SK-N-SH (cell line): ENCODE data around the gene TMEM150C. TPM values are rescaled to one million over a fixed set of nuclear protein-coding genes. Genes with fewer than 3 reads are reported as not detected.

Experiments used
- CTCF ChIA-PET: fragments of 300-600, 350-600 bp; formaldehyde crosslinking; extraction: SDS; loops from one replicate; lab custom pipeline; 2021; lab: Yijun Ruan, JAX
- POLR2A ChIA-PET: fragments of 350-600 bp; sonication (Branson Sonifier 250); formaldehyde crosslinking; extraction: SDS; loops from one replicate; lab custom pipeline; 2020; ENCODE audit warnings: antibody characterized with exemption, inconsistent platforms; lab: Yijun Ruan, JAX
- DNase-seq: peaks from one replicate; pipeline ENCODE4 v3.0.0; 2012
- H2AFZ ChIP-seq: fragments of 200-600 bp; sonication (generic); 2 replicates; pipeline ENCODE4 v1.8.1; 2016; ENCODE audit warnings: antibody characterized with exemption, mild to moderate bottlenecking, low read depth
- H3F3A ChIP-seq: fragments of 200-600 bp; sonication (generic); replicated peaks from 2 replicates; pipeline ENCODE3; 2016; ENCODE audit warnings: antibody characterized with exemption, mild to moderate bottlenecking; ENCODE audit not compliant: insufficient read depth
- H3K27ac ChIP-seq, 2 experiments: fragments of 200-500 bp in 1 of 2; fragments of 200-600 bp in 1 of 2; sonication (Bioruptor generic) in 1 of 2; sonication (generic), shearing (Covaris generic) in 1 of 2; 2 replicates each; pipeline versions ENCODE4 v1.5.1 to v1.6.1; 2014 to 2016; ENCODE audit warnings: low read depth in 2 of 2, inconsistent platforms in 1 of 2, low read length in 1 of 2, mild to moderate bottlenecking in 1 of 2, mixed read lengths in 1 of 2
- H3K27me3 ChIP-seq: fragments of 200-600 bp; sonication (generic), shearing (Covaris generic); 2 replicates; pipeline ENCODE4 v1.6.1; 2016; ENCODE audit warnings: mixed run types; ENCODE audit not compliant: insufficient read depth
- H3K36me3 ChIP-seq, 2 experiments: fragments of 200-500 bp in 1 of 2; fragments of 200-600 bp in 1 of 2; sonication (Bioruptor generic) in 1 of 2; sonication (generic) in 1 of 2; replicated peaks in 1 of 2; 2 replicates each; pipeline versions ENCODE3 to v1.5.1; 2014 to 2016; ENCODE audit warnings: low read length in 1 of 2, mild to moderate bottlenecking in 1 of 2; ENCODE audit not compliant: insufficient read depth in 2 of 2, control insufficient read depth in 1 of 2
- H3K4me1 ChIP-seq, 2 experiments: fragments of 200-500 bp in 1 of 2; fragments of 200-600 bp in 1 of 2; sonication (Bioruptor generic) in 1 of 2; sonication (generic), shearing (Covaris generic) in 1 of 2; 2 replicates each; pipeline versions ENCODE4 v1.5.1 to v1.6.1; 2014 to 2016; ENCODE audit warnings: low read depth in 1 of 2, low read length in 1 of 2, mixed run types in 1 of 2; ENCODE audit not compliant: insufficient read depth in 2 of 2, control insufficient read depth in 1 of 2
- H3K4me2 ChIP-seq: fragments of 200-600 bp; sonication (generic), shearing (Covaris generic); 2 replicates; pipeline ENCODE4 v1.6.1; 2017; ENCODE audit warnings: mixed run types
- H3K4me3 ChIP-seq, 2 experiments: fragments of 200-500 bp in 1 of 2; fragments of 200-600 bp in 1 of 2; sonication (Bioruptor generic) in 1 of 2; sonication (generic), shearing (Covaris generic) in 1 of 2; 2 replicates each; pipeline versions ENCODE4 v1.5.1 to v1.8.1; 2014 to 2016; ENCODE audit warnings: low read depth in 2 of 2, inconsistent platforms in 1 of 2, low read length in 1 of 2, mild to moderate bottlenecking in 1 of 2, mixed read lengths in 1 of 2, moderate library complexity in 1 of 2
- H3K79me2 ChIP-seq: fragments of 200-600 bp; sonication (generic); 2 replicates; pipeline ENCODE4 v1.8.1; 2017; ENCODE audit warnings: mild to moderate bottlenecking; ENCODE audit not compliant: insufficient read depth
- H3K9ac ChIP-seq: fragments of 200-600 bp; sonication (generic); 2 replicates; pipeline ENCODE4 v1.6.1; 2017; ENCODE audit warnings: mixed run types
- H3K9me2 ChIP-seq: fragments of 200-600 bp; sonication (generic); 2 replicates; pipeline ENCODE4 v1.6.1; 2017; ENCODE audit warnings: mixed run types
- H3K9me3 ChIP-seq: fragments of 200-600 bp; sonication (generic); 2 replicates; pipeline ENCODE4 v1.6.1; 2017; ENCODE audit warnings: mixed run types, mild to moderate bottlenecking, moderate library complexity
- H4K20me1 ChIP-seq: fragments of 200-600 bp; sonication (generic); 2 replicates; pipeline ENCODE4 v1.6.1; 2017; ENCODE audit warnings: mild to moderate bottlenecking, mixed run types; ENCODE audit not compliant: insufficient read depth
- FOSL2 ChIP-seq: IDR thresholded peaks from 2 replicates; pipeline ENCODE4 v1.4.0; 2012; ENCODE audit warnings: low read depth, mild to moderate bottlenecking, moderate library complexity, borderline replicate concordance
- FOXM1 ChIP-seq: IDR thresholded peaks from 2 replicates; pipeline ENCODE4 v1.4.0; 2012; ENCODE audit warnings: low read depth, mild to moderate bottlenecking
- GABPA ChIP-seq: IDR thresholded peaks from 2 replicates; pipeline ENCODE4 v1.4.0; 2012; ENCODE audit warnings: low read depth, mild to moderate bottlenecking
- JUND ChIP-seq: IDR thresholded peaks from 2 replicates; pipeline ENCODE4 v1.4.0; 2012
- MEF2A ChIP-seq: IDR thresholded peaks from 2 replicates; pipeline ENCODE4 v1.4.0; 2012; ENCODE audit warnings: low read depth, borderline replicate concordance
- MXI1 ChIP-seq: IDR thresholded peaks from 2 replicates; pipeline ENCODE4 v1.6.1; 2012; ENCODE audit warnings: mild to moderate bottlenecking, low read depth, low read length, improper control_type of control experiment
- NFIC ChIP-seq: IDR thresholded peaks from 2 replicates; pipeline ENCODE4 v1.4.0; 2012; ENCODE audit warnings: borderline replicate concordance
- NRF1 ChIP-seq: IDR thresholded peaks from 2 replicates; pipeline ENCODE4 v1.6.1; 2012; ENCODE audit warnings: low read depth, mild to moderate bottlenecking, low read length
- POLR2AphosphoS5 ChIP-seq: IDR thresholded peaks from 2 replicates; pipeline ENCODE4 v1.6.1; 2012; ENCODE audit warnings: low read depth, low read length
- RFX5 ChIP-seq: IDR thresholded peaks from 2 replicates; pipeline ENCODE4 v1.6.1; 2012; ENCODE audit warnings: mild to moderate bottlenecking, improper control_type of control experiment, low read length
- RXRA ChIP-seq: IDR thresholded peaks from 2 replicates; pipeline ENCODE4 v1.4.0; 2012; ENCODE audit warnings: low read depth, mild to moderate bottlenecking, borderline replicate concordance
- SMC3 ChIP-seq: IDR thresholded peaks from 2 replicates; pipeline ENCODE4 v1.6.1; 2012; ENCODE audit warnings: low read depth, low read length, improper control_type of control experiment
- TCF12 ChIP-seq: IDR thresholded peaks from 2 replicates; pipeline ENCODE4 v1.4.0; 2012
- YY1 ChIP-seq: IDR thresholded peaks from 2 replicates; pipeline ENCODE4 v1.4.0; 2012; ENCODE audit warnings: low read depth, mild to moderate bottlenecking
- WGBS: methylation state at CpG from one replicate; pipeline ENCODE4 v1.1.6; 2017; ENCODE audit warnings: low lambda C conversion rate; 5-methylcytosine and 5-hydroxymethylcytosine counted together
- polyA plus RNA-seq, 3 experiments: library from polyadenylated mRNA; depleted of rRNA; stranded (reverse); fragments of >200 nt; gene quantifications; 2 replicates each; pipeline ENCODE4 v1.2.3, GENCODE V29; 2012
- TF ChIP-seq, protein P1 (sequence below): IDR thresholded peaks from 2 replicates; pipeline ENCODE4; 2012
- TF ChIP-seq, protein P2 (sequence below): fragments of 200-600 bp; sonication (generic); IDR thresholded peaks from 2 replicates; pipeline ENCODE4 v1.6.1; 2017; ENCODE audit warnings: antibody characterized with exemption, mild to moderate bottlenecking, moderate library complexity
- TF ChIP-seq, protein P3 (sequence below): IDR thresholded peaks from 2 replicates; pipeline ENCODE4 v1.4.0; 2012; ENCODE audit warnings: low read depth, borderline replicate concordance
- TF ChIP-seq, protein P4 (sequence below): IDR thresholded peaks from 2 replicates; pipeline ENCODE4 v1.4.0; 2012; ENCODE audit warnings: low read depth, borderline replicate concordance
- TF ChIP-seq, protein P5 (sequence below): fragments of 150-350 bp; IDR thresholded peaks from 2 replicates; pipeline ENCODE4 v1.6.1; 2017; ENCODE audit warnings: antibody characterized with exemption, low read length, low read depth, borderline replicate concordance

The TMEM150C gene
- polyA plus RNA-seq, 1 of the 3 experiments (the other 2 are of a cell fraction), result 1.0 TPM

DNA sequence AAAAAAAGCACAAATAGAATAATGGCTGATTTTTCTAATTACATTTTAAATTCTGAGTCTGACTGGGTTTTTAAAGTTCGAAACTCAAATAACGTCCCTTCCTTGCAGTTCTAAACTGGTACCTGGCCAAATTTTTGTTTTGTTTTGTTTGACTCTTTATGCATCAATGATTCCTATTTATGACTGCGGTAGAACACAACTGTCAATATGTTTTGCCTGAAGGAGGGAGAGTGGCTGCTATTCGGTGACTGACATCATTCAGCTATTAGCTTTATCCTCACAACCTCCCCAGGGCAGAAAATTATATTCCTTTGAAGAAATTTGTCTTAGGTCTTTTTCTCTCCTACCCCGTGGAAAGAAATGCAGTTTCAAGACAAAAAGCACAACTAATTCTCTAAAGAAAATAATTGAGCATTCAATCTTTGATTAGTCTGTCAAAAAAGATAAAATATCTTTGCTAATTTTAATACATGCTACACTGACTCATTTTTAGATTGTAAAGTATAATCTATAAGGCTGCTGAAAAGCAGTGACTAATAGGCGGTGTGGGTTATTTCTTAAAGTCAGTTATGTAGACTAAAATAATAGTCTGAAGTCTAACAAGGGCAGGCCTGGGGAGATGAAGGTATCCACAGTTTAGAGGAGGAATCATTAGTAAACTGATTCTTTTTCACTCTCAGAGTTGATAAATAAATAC, 61.9 kb downstream of the TMEM150C start:
- H3K9ac ChIP-seq, result no peak overlapping the region
- TF ChIP-seq MEF2A, result no peak
- TF ChIP-seq RFX5, result no peak
- no peak for TF ChIP-seq POLR2AphosphoS5
- no peak for TF ChIP-seq NRF1
- TF ChIP-seq JUND, result no peak; the same call in 1 of the 2 replicates
- TF ChIP-seq, protein P1, sequence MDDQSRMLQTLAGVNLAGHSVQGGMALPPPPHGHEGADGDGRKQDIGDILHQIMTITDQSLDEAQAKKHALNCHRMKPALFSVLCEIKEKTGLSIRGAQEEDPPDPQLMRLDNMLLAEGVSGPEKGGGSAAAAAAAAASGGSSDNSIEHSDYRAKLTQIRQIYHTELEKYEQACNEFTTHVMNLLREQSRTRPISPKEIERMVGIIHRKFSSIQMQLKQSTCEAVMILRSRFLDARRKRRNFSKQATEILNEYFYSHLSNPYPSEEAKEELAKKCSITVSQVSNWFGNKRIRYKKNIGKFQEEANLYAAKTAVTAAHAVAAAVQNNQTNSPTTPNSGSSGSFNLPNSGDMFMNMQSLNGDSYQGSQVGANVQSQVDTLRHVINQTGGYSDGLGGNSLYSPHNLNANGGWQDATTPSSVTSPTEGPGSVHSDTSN, result no peak
- TF ChIP-seq SMC3, result no peak
- no peak for TF ChIP-seq RXRA
- no peak for TF ChIP-seq FOXM1
- TF ChIP-seq NFIC, result no peak
- TF ChIP-seq FOSL2, result no peak
- TF ChIP-seq, protein P2, sequence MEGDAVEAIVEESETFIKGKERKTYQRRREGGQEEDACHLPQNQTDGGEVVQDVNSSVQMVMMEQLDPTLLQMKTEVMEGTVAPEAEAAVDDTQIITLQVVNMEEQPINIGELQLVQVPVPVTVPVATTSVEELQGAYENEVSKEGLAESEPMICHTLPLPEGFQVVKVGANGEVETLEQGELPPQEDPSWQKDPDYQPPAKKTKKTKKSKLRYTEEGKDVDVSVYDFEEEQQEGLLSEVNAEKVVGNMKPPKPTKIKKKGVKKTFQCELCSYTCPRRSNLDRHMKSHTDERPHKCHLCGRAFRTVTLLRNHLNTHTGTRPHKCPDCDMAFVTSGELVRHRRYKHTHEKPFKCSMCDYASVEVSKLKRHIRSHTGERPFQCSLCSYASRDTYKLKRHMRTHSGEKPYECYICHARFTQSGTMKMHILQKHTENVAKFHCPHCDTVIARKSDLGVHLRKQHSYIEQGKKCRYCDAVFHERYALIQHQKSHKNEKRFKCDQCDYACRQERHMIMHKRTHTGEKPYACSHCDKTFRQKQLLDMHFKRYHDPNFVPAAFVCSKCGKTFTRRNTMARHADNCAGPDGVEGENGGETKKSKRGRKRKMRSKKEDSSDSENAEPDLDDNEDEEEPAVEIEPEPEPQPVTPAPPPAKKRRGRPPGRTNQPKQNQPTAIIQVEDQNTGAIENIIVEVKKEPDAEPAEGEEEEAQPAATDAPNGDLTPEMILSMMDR, result no peak
- TF ChIP-seq, protein P3, sequence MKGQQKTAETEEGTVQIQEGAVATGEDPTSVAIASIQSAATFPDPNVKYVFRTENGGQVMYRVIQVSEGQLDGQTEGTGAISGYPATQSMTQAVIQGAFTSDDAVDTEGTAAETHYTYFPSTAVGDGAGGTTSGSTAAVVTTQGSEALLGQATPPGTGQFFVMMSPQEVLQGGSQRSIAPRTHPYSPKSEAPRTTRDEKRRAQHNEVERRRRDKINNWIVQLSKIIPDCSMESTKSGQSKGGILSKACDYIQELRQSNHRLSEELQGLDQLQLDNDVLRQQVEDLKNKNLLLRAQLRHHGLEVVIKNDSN, result no peak
- TF ChIP-seq YY1, result no peak
- no peak for TF ChIP-seq MXI1
- no peak for TF ChIP-seq GABPA
- H3K4me2 ChIP-seq, result no peak overlapping the region

DNA sequence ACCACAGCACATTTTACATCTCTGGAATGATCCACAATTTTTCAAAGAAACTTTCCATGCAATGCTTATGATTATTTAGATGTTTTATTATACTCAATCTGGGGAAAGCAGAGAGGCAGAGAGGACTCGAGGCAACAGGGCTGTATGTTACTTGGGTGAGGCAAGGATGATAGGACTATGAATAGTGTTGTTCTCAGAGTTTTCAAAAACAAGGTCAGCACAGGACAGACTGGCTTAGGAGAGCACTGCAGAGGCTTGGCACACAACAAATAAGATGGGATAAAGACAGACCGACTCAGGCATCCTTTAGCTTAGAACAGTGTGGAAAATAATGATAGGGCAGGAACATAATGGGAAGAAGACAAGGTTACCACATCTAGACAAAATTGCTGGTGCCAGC, 65.4 kb downstream of the TMEM150C start:
- no peak for DNase-seq
- WGBS, result 68% methylated on average over 2 of the region's 2 CpGs
- POLR2A ChIA-PET, result no interaction called here
- H3K9me3 ChIP-seq, result no peaks in the 10 kb centered on the region
- H3K79me2 ChIP-seq, result no peaks in the 10 kb centered on the region
- H3K4me2 ChIP-seq, result no peak overlapping the region
- no peaks in the 10 kb centered on the region for H3K27me3 ChIP-seq
- H3K4me1 ChIP-seq, result peaks cover 0 to 6% of the 10 kb centered on the region in 2 experiments; a peak in 1 of 4 replicates
- no peaks in the 10 kb centered on the region for H3K9me2 ChIP-seq
- H3K9ac ChIP-seq, result no peak overlapping the region
- no peaks in the 10 kb centered on the region for H3K36me3 ChIP-seq
- no peak overlapping the region for H3K4me3 ChIP-seq
- CTCF ChIA-PET, result no interaction called here
- no peak overlapping the region for H2AFZ ChIP-seq
- H3F3A ChIP-seq, result peaks cover 7% of the 10 kb centered on the region
- H4K20me1 ChIP-seq, result no peaks in the 10 kb centered on the region
- no peak overlapping the region for H3K27ac ChIP-seq
- no peak for TF ChIP-seq RFX5
- no peak for TF ChIP-seq GABPA
- no peak for TF ChIP-seq FOSL2
- TF ChIP-seq TCF12, result no peak
- TF ChIP-seq, protein P4, sequence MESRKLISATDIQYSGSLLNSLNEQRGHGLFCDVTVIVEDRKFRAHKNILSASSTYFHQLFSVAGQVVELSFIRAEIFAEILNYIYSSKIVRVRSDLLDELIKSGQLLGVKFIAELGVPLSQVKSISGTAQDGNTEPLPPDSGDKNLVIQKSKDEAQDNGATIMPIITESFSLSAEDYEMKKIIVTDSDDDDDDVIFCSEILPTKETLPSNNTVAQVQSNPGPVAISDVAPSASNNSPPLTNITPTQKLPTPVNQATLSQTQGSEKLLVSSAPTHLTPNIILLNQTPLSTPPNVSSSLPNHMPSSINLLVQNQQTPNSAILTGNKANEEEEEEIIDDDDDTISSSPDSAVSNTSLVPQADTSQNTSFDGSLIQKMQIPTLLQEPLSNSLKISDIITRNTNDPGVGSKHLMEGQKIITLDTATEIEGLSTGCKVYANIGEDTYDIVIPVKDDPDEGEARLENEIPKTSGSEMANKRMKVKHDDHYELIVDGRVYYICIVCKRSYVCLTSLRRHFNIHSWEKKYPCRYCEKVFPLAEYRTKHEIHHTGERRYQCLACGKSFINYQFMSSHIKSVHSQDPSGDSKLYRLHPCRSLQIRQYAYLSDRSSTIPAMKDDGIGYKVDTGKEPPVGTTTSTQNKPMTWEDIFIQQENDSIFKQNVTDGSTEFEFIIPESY, result no peak
- no peak for TF ChIP-seq FOXM1
- TF ChIP-seq, protein P5, sequence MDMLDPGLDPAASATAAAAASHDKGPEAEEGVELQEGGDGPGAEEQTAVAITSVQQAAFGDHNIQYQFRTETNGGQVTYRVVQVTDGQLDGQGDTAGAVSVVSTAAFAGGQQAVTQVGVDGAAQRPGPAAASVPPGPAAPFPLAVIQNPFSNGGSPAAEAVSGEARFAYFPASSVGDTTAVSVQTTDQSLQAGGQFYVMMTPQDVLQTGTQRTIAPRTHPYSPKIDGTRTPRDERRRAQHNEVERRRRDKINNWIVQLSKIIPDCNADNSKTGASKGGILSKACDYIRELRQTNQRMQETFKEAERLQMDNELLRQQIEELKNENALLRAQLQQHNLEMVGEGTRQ, result no peak
- TF ChIP-seq POLR2AphosphoS5, result no peak
- no peak for TF ChIP-seq RXRA
- TF ChIP-seq, protein P2, result no peak

More for the DNA sequence above, 61.9 kb downstream of the TMEM150C start:
- no peak for DNase-seq
- Histone ChIP-seq H3K4me3 (no peak overlapping the region), H3K79me2 (no peaks in the 10 kb centered on the region), H3K9me2 (no peaks in the 10 kb centered on the region), H3F3A (peaks cover 7% of the 10 kb centered on the region), H4K20me1 (no peaks in the 10 kb centered on the region), H3K9me3 (no peaks in the 10 kb centered on the region), H3K36me3 (no peaks in the 10 kb centered on the region), H3K27me3 (no peaks in the 10 kb centered on the region), H3K4me1 (peaks cover 0 to 6% of the 10 kb centered on the region in 2 experiments; a peak in 1 of 4 replicates), H2AFZ (no peak overlapping the region; the same call in 1 of the 2 replicates), H3K27ac (peak overlapping the region in 1 of 2 experiments; percentile 56; a peak in 2 of 4 replicates)
- ChIA-PET CTCF (interaction anchor here (1.5 kb wide), 1 partner anchor 222 kb away, joined by 5 read pairs; no protein-coding TSS in a partner anchor), POLR2A (no interaction called here)
- 66% methylated on average over 6 of the region's 6 CpGs for WGBS
